Vagina (tissue), 2 donors: ENCODE measurements around the gene CHMP5.

Experiments used
- CTCF ChIP-seq, 3 experiments: fragments of 450-650 bp in 2 of 3; fragments of 200-600 bp in 1 of 3; sonication (generic) in 1 of 3; IDR thresholded peaks; one replicate each; pipeline ENCODE4 v1.5.1; 2017 to 2019; ENCODE audit warnings: antibody characterized with exemption in 3 of 3, mild to moderate bottlenecking in 2 of 3, moderate library complexity in 2 of 3
- POLR2A ChIP-seq, 2 donors: fragments of 450-650 bp; IDR thresholded peaks; one replicate each; pipeline ENCODE4 v1.6.1; 2017; ENCODE audit warnings: antibody characterized with exemption in 2 of 2, mild to moderate bottlenecking in 2 of 2, moderate library complexity in 2 of 2

DNA sequence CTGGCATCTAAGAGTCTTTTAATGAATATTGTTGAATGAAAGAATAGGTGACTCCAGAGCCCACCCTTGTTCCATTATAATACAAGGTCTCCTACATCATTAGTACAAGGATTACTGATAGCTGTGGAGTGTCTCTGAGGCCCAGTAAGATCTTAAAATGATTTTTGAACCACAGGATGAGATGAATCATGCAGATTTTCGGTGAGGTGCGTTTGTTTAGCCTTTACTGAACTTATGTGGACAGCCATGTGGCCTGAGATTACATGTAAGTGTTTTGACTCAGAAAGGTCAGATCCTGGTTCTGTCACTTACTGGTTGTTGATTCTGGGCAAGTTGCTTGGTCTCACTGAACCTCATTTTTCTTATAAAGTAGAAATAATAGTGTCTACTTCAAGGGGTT lies 47.1 kb downstream of the CHMP5 start:
- TF ChIP-seq CTCF (IDR thresholded peaks at IDR 0.05) = no peak
- no peak for TF ChIP-seq POLR2A (IDR thresholded peaks at IDR 0.05)
